ENCODE measurements around the gene EPHA7. TPM values are rescaled to one million over a fixed set of nuclear protein-coding genes. Genes with fewer than 3 reads are reported as not detected.

Gene EPHA7
- polyA plus RNA-seq, 1 of the 3 experiments (the other 2 are of a cell fraction): under 0.01 TPM

GRCh38 chr6:93259332-93259731 is 160.0 kb downstream of the EPHA7 start:
- TF ChIP-seq TEAD4 (IDR thresholded peaks at IDR 0.05; ENCODE audit: borderline replicate concordance, insufficient read depth) (no peak), FOSL2 (IDR thresholded peaks at IDR 0.05; ENCODE audit: borderline replicate concordance, low read depth) (no peak), CHD2 (IDR thresholded peaks at IDR 0.05; ENCODE audit: low read length, partially characterized antibody) (no peak), POLR2AphosphoS5 (IDR thresholded peaks at IDR 0.05; ENCODE audit: low read depth, low read length) (no peak), YY1 (IDR thresholded peaks at IDR 0.05; ENCODE audit: low read depth) (no peak), RAD21 (IDR thresholded peaks at IDR 0.05; ENCODE audit: low read length) (no peak), GABPA (IDR thresholded peaks at IDR 0.05; ENCODE audit: low read depth) (no peak), TAF1 (IDR thresholded peaks at IDR 0.05; ENCODE audit: borderline replicate concordance, low read depth, low read length) (no peak), CTCF (IDR thresholded peaks at IDR 0.05) (no peak), USF1 (IDR thresholded peaks at IDR 0.05; ENCODE audit: borderline replicate concordance, low read depth) (no peak), FOXM1 (IDR thresholded peaks at IDR 0.05; ENCODE audit: low read depth) (no peak), MXI1 (IDR thresholded peaks at IDR 0.05; ENCODE audit: low read depth, low read length) (no peak), ELF1 (IDR thresholded peaks at IDR 0.05) (no peak), USF2 (IDR thresholded peaks at IDR 0.05; ENCODE audit: borderline replicate concordance, low read depth, low read length) (no peak), NRF1 (IDR thresholded peaks at IDR 0.05; ENCODE audit: low read depth, low read length) (no peak)
- no peak overlapping the region for H3K4me3 ChIP-seq (ENCODE audit: low read depth in 2 of 2, low read length in 1 of 2)
- no peaks in the 10 kb centered on the region for H3K36me3 ChIP-seq (replicated peaks in 1 of 2; ENCODE audit: control insufficient read depth in 1 of 2, insufficient read depth in 2 of 2, low read length in 1 of 2)
- no peak for DNase-seq
- CTCF ChIA-PET: no interaction called here
- H3K9me2 ChIP-seq: no peaks in the 10 kb centered on the region
- no peak overlapping the region for H3K4me2 ChIP-seq
- no peaks in the 10 kb centered on the region for H3K79me2 ChIP-seq (ENCODE audit: insufficient read depth)
- WGBS (ENCODE audit: low lambda C conversion rate): 14% methylated on average over 3 of the region's 3 CpGs
- H3K9me3 ChIP-seq: no peaks in the 10 kb centered on the region
- no peaks in the 10 kb centered on the region for H3F3A ChIP-seq (replicated peaks; ENCODE audit: insufficient read depth)
- POLR2A ChIA-PET: no interaction called here
- H3K9ac ChIP-seq: no peak overlapping the region
- no peaks in the 10 kb centered on the region for H3K27me3 ChIP-seq (ENCODE audit: insufficient read depth)
- no peak overlapping the region for H2AFZ ChIP-seq (ENCODE audit: low read depth)
- no peaks in the 10 kb centered on the region for H4K20me1 ChIP-seq (ENCODE audit: insufficient read depth)
- no peaks in the 10 kb centered on the region for H3K4me1 ChIP-seq (ENCODE audit: control insufficient read depth in 1 of 2, insufficient read depth in 2 of 2, low read depth in 1 of 2, low read length in 1 of 2)
- no peak overlapping the region for H3K27ac ChIP-seq (ENCODE audit: low read depth in 2 of 2, low read length in 1 of 2)

GRCh38 chr6:93252930-93253329 is 166.4 kb downstream of the EPHA7 start:
- no peak overlapping the region for H3K4me3 ChIP-seq (ENCODE audit: low read depth in 2 of 2, low read length in 1 of 2)
- H2AFZ ChIP-seq (ENCODE audit: low read depth): no peak overlapping the region
- CTCF ChIA-PET: no interaction called here
- H3K79me2 ChIP-seq (ENCODE audit: insufficient read depth): no peaks in the 10 kb centered on the region
- H3K27me3 ChIP-seq (ENCODE audit: insufficient read depth): no peaks in the 10 kb centered on the region
- H3F3A ChIP-seq (replicated peaks; ENCODE audit: insufficient read depth): no peaks in the 10 kb centered on the region
- H3K36me3 ChIP-seq (replicated peaks in 1 of 2; ENCODE audit: control insufficient read depth in 1 of 2, insufficient read depth in 2 of 2, low read length in 1 of 2): no peaks in the 10 kb centered on the region
- no peaks in the 10 kb centered on the region for H3K9me3 ChIP-seq
- H3K27ac ChIP-seq (ENCODE audit: low read depth in 2 of 2, low read length in 1 of 2): no peak overlapping the region
- no peaks in the 10 kb centered on the region for H4K20me1 ChIP-seq (ENCODE audit: insufficient read depth)
- POLR2A ChIA-PET: no interaction called here
- no peak overlapping the region for H3K9ac ChIP-seq
- no peak for DNase-seq
- no peaks in the 10 kb centered on the region; the same call in 1 of the 2 replicates for H3K9me2 ChIP-seq
- no peak overlapping the region for H3K4me2 ChIP-seq
- no peaks in the 10 kb centered on the region for H3K4me1 ChIP-seq (ENCODE audit: control insufficient read depth in 1 of 2, insufficient read depth in 2 of 2, low read depth in 1 of 2, low read length in 1 of 2)
- TF ChIP-seq RXRA (IDR thresholded peaks at IDR 0.05; ENCODE audit: borderline replicate concordance, low read depth): no peak
- no peak for TF ChIP-seq MEF2A (IDR thresholded peaks at IDR 0.05; ENCODE audit: borderline replicate concordance, low read depth)
- TF ChIP-seq MAX (IDR thresholded peaks at IDR 0.05; ENCODE audit: low read depth): no peak
- TF ChIP-seq TAF1 (IDR thresholded peaks at IDR 0.05; ENCODE audit: borderline replicate concordance, low read depth, low read length): no peak
- no peak for TF ChIP-seq GABPA (IDR thresholded peaks at IDR 0.05; ENCODE audit: low read depth)

Measured in SK-N-SH (cell line).